PC-3 (cell line): ENCODE measurements around the gene ASPA. TPM values are rescaled to one million over a fixed set of nuclear protein-coding genes. Genes with fewer than 3 reads are reported as not detected.

Experiments
- ATAC-seq: fragments of 200-7000 bp; cut with Tn5 transposase; 2 replicates; pipeline ENCODE4 v1.9.1; 2020; ENCODE audit warnings: mild to moderate bottlenecking, moderate library complexity
- BruUV-seq: library from RNA; stranded (reverse); fragments of 400-500 nt; replicated peaks from 2 replicates; lab custom pipeline; 2021; lab: Mats Ljungman, UMichigan
- CTCF ChIA-PET: fragments of 300-600 bp; sonication (Branson Sonifier 250); formaldehyde crosslinking; loops from one replicate; lab custom pipeline; 2022; ENCODE audit warnings: antibody characterized with exemption; lab: Charles Lee
- POLR2A ChIA-PET: fragments of 300-600 bp; sonication (Branson Sonifier 250); formaldehyde crosslinking; loops from one replicate; lab custom pipeline; 2022; ENCODE audit warnings: antibody characterized with exemption; ENCODE audit not compliant: unreplicated experiment; lab: Charles Lee
- DNase-seq: peaks from one replicate; pipeline ENCODE4 v3.0.0-alpha.2; 2015
- H2AFZ ChIP-seq: fragments of 300-600 bp; sonication (generic); 2 replicates; pipeline ENCODE4 v1.6.0; 2016; ENCODE audit warnings: antibody characterized with exemption, low read length
- H3F3A ChIP-seq: fragments of 300-600 bp; sonication (generic); one replicate; pipeline ENCODE4 v1.6.0; 2017; ENCODE audit warnings: antibody characterized with exemption, low read length, control low read depth, mild to moderate bottlenecking; ENCODE audit not compliant: unreplicated experiment
- H3K27ac ChIP-seq: fragments of 300-600 bp; sonication (generic); 2 replicates; pipeline ENCODE4 v1.5.1; 2016; ENCODE audit warnings: mild to moderate bottlenecking, low read length
- H3K27me3 ChIP-seq: fragments of 300-600 bp; sonication (generic); 2 replicates; pipeline ENCODE4 v1.6.1; 2016; ENCODE audit warnings: low read length, mixed read lengths
- H3K36me3 ChIP-seq: fragments of 300-600 bp; sonication (generic); 2 replicates; pipeline ENCODE4 v1.6.1; 2016; ENCODE audit warnings: low read depth, mixed run types, low read length, mixed read lengths
- H3K4me1 ChIP-seq: fragments of 300-600 bp; sonication (generic); 2 replicates; pipeline ENCODE4 v1.5.1; 2016; ENCODE audit warnings: low read length; ENCODE audit not compliant: insufficient read depth
- H3K4me2 ChIP-seq: fragments of 300-600 bp; sonication (generic); 2 replicates; pipeline ENCODE4 v1.6.0; 2016; ENCODE audit warnings: low read length
- H3K4me3 ChIP-seq: fragments of 300-600 bp; sonication (generic); 2 replicates; pipeline ENCODE4 v1.5.1; 2016; ENCODE audit warnings: mild to moderate bottlenecking, low read length, mixed read lengths
- H3K79me2 ChIP-seq: fragments of 300-600 bp; sonication (generic); 2 replicates; pipeline ENCODE4 v1.6.1; 2017; ENCODE audit warnings: low read length, mixed read lengths
- H3K9ac ChIP-seq: fragments of 300-600 bp; sonication (generic); 2 replicates; pipeline ENCODE4 v1.6.0; 2016; ENCODE audit warnings: mild to moderate bottlenecking, low read length
- H3K9me2 ChIP-seq: fragments of 300-600 bp; sonication (generic); replicated peaks from 2 replicates; pipeline ENCODE4 v1.6.1; 2016; ENCODE audit warnings: mixed run types, low read length, mixed read lengths
- H3K9me3 ChIP-seq: fragments of 300-600 bp; sonication (generic); 2 replicates; pipeline ENCODE4 v1.6.1; 2016; ENCODE audit warnings: low read length, mixed read lengths
- H4K20me1 ChIP-seq: fragments of 300-600 bp; sonication (generic); 2 replicates; pipeline ENCODE4 v1.6.1; 2016; ENCODE audit warnings: low read length, mixed read lengths
- EZH2 ChIP-seq: fragments of 300-600 bp; sonication (generic); IDR thresholded peaks from one replicate; pipeline ENCODE4 v1.6.1; 2017; ENCODE audit warnings: antibody characterized with exemption, mild to moderate bottlenecking, low read length; ENCODE audit not compliant: unreplicated experiment
- EZH2phosphoT487 ChIP-seq: fragments of 300-600 bp; sonication (generic); IDR thresholded peaks from 2 replicates; pipeline ENCODE4 v1.6.1; 2018; ENCODE audit warnings: mild to moderate bottlenecking, antibody characterized with exemption, low read length, borderline replicate concordance
- intact Hi-C: fragments of 100-400 bp; cut with micrococcal nuclease; formaldehyde crosslinking; loops from 2 replicates; pipeline ENCODE4 v1.9.0; 2023
- total RNA-seq: library from RNA; depleted of rRNA; stranded (reverse); fragments of >200 nt; gene quantifications from 2 replicates; pipeline ENCODE4 v1.2.3, GENCODE V29; 2014
- TF ChIP-seq, protein P1 (sequence below): fragments of 300-600 bp; sonication (generic); conservative IDR thresholded peaks from 2 replicates; pipeline ENCODE4 v1.5.1; 2017; ENCODE audit warnings: antibody characterized with exemption, low read depth, mild to moderate bottlenecking, low read length

Gene ASPA
- total RNA-seq, 1 experiment from 2014 or later = not detected

DNA sequence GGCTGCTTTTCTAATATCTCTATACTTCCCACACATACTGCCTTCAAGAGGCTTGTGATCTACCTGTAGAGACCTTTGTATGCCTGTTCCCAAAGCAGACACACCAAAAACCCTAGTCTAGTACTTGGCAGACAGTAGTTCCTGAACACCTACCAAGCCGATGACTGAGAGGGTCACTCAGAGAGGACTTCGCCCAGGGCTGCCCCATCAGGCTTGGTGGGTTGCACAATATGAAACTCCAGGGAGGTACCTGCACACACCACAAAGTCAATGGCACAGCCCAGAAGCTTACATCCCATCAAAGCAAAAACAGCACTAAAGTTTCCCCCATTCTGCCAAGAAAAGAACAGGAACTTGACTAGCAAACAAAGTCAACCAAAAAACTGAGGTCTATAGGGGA is 30.3 kb downstream of the ASPA start:
- no peak overlapping the region for H3K4me3 ChIP-seq
- H2AFZ ChIP-seq = no peak overlapping the region
- no peaks in the 10 kb centered on the region for H3K4me1 ChIP-seq
- no peaks in the 10 kb centered on the region for H3K9me3 ChIP-seq
- no peaks in the 10 kb centered on the region for H4K20me1 ChIP-seq
- ChIA-PET CTCF (no interaction called here), POLR2A (no interaction called here)
- H3K27ac ChIP-seq = no peak overlapping the region
- intact Hi-C loops = no loop called here
- DNase-seq = no peak
- no peak overlapping the region for H3K4me2 ChIP-seq
- no peak overlapping the region for H3K9ac ChIP-seq
- H3K9me2 ChIP-seq = no peaks in the 10 kb centered on the region
- no peaks in the 10 kb centered on the region for H3K79me2 ChIP-seq
- ATAC-seq = no peak
- no peaks in the 10 kb centered on the region for H3F3A ChIP-seq
- BruUV-seq = no TSS peak
- no peaks in the 10 kb centered on the region for H3K27me3 ChIP-seq
- TF ChIP-seq, protein P1, sequence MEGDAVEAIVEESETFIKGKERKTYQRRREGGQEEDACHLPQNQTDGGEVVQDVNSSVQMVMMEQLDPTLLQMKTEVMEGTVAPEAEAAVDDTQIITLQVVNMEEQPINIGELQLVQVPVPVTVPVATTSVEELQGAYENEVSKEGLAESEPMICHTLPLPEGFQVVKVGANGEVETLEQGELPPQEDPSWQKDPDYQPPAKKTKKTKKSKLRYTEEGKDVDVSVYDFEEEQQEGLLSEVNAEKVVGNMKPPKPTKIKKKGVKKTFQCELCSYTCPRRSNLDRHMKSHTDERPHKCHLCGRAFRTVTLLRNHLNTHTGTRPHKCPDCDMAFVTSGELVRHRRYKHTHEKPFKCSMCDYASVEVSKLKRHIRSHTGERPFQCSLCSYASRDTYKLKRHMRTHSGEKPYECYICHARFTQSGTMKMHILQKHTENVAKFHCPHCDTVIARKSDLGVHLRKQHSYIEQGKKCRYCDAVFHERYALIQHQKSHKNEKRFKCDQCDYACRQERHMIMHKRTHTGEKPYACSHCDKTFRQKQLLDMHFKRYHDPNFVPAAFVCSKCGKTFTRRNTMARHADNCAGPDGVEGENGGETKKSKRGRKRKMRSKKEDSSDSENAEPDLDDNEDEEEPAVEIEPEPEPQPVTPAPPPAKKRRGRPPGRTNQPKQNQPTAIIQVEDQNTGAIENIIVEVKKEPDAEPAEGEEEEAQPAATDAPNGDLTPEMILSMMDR = no peak
- TF ChIP-seq EZH2 = no peak
- TF ChIP-seq EZH2phosphoT487 = no peak
- H3K36me3 ChIP-seq = no peaks in the 10 kb centered on the region

DNA sequence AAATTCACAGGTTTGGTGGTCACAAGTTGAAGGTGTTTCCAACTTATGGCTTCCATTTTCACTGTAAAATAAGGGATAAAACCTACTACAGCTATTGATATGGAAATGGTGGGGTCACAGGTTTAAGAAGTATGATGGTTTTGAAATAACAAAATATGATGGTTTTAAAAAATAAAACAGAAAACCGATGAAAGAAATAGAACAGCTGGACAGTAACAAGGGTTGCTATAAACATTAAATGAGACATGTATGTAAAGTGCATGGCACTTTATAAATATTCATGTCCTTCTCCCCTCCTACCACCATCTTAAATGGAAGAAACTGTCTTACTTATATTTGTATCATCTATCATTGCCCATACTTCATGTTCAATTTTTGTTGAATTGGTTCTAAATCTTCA is 31.3 kb downstream of the ASPA start:
- no peak for TF ChIP-seq EZH2phosphoT487
- no peak for TF ChIP-seq EZH2
- TF ChIP-seq, protein P1 = no peak
- no peak overlapping the region for H3K9ac ChIP-seq
- H3K27me3 ChIP-seq = no peaks in the 10 kb centered on the region
- H4K20me1 ChIP-seq = no peaks in the 10 kb centered on the region
- no peak overlapping the region for H3K27ac ChIP-seq
- no peaks in the 10 kb centered on the region for H3K9me3 ChIP-seq
- no peak for ATAC-seq
- H3F3A ChIP-seq = no peaks in the 10 kb centered on the region
- H3K4me1 ChIP-seq = no peaks in the 10 kb centered on the region
- no peaks in the 10 kb centered on the region for H3K79me2 ChIP-seq
- intact Hi-C loops = no loop called here
- no peak overlapping the region for H2AFZ ChIP-seq
- DNase-seq = no peak
- BruUV-seq = no TSS peak
- H3K9me2 ChIP-seq = no peaks in the 10 kb centered on the region
- H3K36me3 ChIP-seq = no peaks in the 10 kb centered on the region
- H3K4me2 ChIP-seq = no peak overlapping the region
- POLR2A ChIA-PET = no interaction called here
- CTCF ChIA-PET = no interaction called here
- H3K4me3 ChIP-seq = no peak overlapping the region

DNA sequence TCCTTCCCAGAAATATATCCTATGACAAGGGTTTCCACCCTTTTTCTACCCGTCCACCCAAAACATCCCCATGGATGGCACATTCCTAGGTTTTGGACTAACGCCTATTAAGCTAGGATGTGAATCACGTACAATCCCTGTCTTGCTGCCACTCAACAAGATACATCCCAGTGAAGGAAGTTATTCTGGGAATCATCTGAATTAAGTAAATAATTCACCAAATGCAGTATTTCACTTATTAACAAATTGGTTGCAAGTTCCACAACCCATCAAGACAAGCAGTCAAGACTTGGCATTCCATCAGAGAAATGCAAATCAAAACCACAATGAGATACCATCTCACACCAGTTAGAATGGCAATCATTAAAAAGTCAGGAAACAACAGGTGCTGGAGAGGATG is 32.1 kb downstream of the ASPA start:
- Histone ChIP-seq H3K36me3 (no peaks in the 10 kb centered on the region), H3K27ac (no peak overlapping the region), H3K27me3 (no peaks in the 10 kb centered on the region), H3K79me2 (no peaks in the 10 kb centered on the region), H3K4me2 (no peak overlapping the region), H3K9me3 (no peaks in the 10 kb centered on the region), H3K9ac (no peak overlapping the region), H4K20me1 (no peaks in the 10 kb centered on the region), H3K4me3 (no peak overlapping the region), H3K4me1 (no peaks in the 10 kb centered on the region), H3F3A (no peaks in the 10 kb centered on the region), H3K9me2 (no peaks in the 10 kb centered on the region), H2AFZ (no peak overlapping the region)
- ATAC-seq (no peak), DNase-seq (no peak)
- intact Hi-C loops = no loop called here
- CTCF ChIA-PET = no interaction called here
- no TSS peak for BruUV-seq
- POLR2A ChIA-PET = no interaction called here
- TF ChIP-seq, protein P1 = no peak
- no peak for TF ChIP-seq EZH2phosphoT487
- TF ChIP-seq EZH2 = no peak
